Activated CD4-positive, alpha-beta T cell treated with anti-CD3 and anti-CD28 coated beads for 48 hours (primary cell): ENCODE measurements around the gene MACROD2.
"Not testable (repeated sequence)": the region's sequence is repeated elsewhere in the genome, so short reads cannot be mapped to it uniquely, and the experiment has no call there.

ENCODE experiments used
- DNase-seq: peaks from one replicate; pipeline ENCODE4 v3.0.0-alpha.2; 2020

The MACROD2 gene

DNA sequence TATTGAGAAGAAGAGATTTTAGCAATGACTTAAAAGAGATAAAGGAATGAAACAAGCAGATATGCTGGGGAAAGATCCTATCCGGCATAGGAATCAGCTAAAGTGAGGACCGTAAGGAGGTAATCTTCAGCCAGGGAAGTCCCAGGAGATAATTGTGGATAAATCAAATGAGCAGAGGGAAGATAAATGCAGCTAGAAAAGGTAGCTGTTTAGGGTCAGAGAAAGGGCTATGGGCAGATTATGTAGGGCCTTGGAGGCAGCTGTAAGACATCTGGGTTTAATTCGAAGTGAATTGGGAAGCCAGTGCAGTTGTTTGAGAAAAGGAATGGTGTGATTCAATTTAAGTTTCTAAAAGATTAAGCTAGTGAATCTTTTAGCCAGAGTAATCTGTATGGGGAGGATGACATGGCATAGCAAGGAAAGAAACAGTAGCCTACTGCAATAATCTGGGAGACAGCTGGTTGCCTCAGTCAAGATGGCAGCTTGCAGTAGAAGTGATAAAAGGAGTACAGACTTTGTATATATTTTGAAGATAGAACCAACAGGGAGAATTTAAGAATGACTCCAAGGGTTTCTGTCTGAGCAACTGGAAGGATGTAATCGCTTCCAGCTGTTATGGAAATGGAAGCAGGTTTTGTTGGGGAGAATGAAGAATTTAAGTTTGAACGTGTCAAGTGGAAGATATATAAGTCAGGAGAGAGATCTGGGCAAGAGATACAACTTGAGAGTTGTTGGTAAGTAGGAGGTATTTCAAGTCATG is 894.4 kb downstream of the MACROD2 start:
- no peak for DNase-seq

DNA sequence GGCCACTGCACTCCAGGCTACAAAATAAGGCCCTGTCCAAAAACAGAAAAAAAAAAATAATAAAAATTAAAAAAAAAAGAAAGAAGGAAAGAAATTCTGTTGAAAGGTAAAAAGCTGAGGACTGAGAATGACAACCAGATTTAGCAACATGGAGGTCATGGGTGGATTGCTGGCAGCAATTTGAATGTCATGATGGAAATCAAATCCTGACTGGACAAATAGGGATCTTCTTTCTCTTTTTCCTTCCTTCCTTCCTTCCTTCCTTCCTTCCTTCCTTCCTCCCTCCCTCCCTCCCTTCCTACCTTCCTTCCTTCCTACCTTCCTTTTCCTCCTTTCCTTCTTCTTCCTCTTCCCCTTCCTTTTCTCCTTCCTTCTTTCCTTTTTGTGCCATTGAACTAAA is 895.4 kb downstream of the MACROD2 start:
- DNase-seq, result no peak

DNA sequence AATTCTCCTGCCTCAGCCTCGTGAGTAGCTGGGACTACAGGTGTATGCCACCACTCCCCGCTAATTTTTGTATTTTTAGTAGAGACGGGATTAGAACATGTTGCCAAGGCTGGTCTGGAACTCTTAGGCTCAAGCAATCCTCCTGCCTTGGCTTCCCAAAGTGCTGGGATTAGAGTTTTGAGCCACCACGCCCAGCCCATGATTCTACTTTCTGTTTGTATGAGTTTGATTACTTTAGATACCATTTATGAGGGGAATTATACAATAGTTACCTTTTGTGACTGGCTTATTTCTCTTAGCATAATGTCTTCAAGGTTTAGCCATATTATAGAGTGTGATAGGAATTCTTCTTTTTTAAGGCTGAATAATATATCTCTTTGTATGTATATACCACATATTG is 897.5 kb downstream of the MACROD2 start:
- no peak for DNase-seq

DNA sequence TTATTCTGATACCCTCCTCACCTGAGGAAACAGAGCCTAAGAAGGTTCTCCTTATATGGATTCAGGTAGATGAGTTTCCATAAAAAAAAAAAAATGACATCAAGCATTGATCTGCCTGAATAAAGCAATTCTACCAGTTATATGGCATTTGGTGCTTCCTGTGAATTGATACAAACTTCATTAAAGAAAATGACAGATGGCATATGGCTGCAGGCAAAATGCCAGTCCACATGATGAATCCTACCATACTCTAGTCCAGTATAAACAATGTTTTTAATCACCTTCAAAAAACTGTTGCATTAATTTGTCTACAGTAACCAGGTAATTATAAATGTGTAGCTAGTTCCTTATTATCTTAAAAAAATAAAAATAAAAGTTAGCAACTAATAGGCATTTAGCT is 901.3 kb downstream of the MACROD2 start:
- DNase-seq, result no peak

DNA sequence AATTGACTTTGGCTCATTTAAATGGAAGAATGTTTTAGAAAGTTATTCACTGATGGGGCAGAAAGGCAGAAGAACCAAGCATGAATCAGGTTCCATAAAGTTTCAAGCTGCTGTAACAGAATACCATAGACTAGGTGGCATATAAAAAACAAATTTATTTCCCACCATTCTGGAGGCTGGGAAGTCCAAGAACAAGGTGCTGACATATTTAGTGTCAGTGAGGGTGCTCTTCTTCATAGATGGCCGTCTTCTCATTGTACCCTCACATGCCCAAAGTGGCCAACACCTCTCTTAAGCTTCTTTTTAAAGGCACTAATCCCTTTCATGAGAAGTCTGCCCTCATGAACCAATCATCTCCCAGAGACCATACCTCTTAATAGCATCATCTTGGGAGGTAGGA is 902.3 kb downstream of the MACROD2 start:
- DNase-seq, result no peak

DNA sequence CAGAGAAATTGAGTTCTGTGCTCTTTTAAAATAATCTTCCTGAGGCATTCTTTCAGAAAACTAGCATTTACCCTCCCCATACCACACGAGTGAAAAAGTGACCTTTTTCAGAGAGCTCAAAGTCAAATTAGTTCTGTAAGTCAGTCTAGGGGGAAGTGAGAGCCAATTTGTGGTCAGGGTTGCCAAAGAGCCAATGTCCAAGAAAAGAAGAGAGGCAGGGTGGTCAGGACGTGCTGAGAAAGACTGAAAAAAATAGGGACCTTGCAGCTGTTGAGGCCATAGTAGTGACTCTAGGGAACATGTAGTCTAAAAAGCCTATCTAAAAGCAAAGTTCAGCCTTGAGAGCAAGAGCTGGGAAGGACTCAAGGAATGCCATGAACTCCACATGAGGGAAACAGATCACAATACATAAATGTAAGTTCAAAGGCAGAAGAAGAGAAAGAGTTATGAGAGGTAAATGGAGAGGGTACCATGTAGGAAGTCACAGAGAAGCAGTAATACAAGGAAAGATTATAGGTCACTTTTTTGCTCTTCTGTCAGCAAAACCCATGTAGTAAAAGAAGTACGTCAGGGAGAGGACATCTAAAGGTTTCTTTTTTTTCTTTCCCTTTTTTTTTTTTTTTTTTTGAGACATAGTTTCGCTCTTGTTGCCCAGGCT is 907.2 kb downstream of the MACROD2 start:
- no peak for DNase-seq

DNA sequence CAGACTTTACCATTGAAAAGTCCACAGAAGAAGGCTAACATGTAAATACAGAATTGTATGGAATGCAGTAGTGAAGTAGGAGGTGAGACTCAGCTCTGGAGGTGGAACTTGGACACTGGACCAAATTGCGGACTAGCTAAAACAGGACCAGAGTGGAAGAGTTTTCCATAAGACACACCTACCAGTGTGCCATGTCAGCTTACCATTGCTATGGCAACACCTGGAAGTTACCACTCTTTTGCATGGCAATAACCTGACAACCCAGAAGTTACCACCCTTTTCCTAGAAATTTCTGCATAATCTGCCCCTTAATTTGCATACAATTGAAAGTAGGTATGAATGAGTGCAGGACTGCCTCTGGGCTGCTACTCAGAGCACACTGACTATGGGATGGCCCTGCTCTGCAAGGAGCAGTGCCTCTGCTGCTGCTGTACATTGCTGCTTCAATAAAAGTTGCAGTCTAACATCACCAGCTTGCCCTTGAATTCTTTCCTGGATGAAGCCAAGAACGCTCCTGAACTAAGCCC is 911.7 kb downstream of the MACROD2 start:
- DNase-seq, result no peak

DNA sequence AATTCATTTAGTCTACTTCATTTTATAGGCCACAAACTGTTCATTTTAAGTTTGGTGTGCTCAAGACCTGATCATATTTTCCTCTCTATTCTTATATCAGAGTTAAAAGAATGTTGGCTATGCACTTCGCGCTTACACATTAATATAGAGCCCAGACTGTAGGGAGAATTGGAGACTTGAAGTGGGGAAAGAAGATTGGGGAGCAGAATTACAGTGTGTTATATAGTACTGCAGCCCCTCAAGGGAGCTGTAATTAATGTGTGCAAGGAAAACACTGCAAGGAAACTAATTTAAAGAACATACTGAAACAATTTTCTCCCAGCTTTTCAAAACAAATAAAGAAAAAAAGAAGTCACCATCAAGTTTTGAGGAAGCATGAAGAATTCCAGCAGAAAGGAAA is 914.8 kb downstream of the MACROD2 start:
- no peak for DNase-seq

DNA sequence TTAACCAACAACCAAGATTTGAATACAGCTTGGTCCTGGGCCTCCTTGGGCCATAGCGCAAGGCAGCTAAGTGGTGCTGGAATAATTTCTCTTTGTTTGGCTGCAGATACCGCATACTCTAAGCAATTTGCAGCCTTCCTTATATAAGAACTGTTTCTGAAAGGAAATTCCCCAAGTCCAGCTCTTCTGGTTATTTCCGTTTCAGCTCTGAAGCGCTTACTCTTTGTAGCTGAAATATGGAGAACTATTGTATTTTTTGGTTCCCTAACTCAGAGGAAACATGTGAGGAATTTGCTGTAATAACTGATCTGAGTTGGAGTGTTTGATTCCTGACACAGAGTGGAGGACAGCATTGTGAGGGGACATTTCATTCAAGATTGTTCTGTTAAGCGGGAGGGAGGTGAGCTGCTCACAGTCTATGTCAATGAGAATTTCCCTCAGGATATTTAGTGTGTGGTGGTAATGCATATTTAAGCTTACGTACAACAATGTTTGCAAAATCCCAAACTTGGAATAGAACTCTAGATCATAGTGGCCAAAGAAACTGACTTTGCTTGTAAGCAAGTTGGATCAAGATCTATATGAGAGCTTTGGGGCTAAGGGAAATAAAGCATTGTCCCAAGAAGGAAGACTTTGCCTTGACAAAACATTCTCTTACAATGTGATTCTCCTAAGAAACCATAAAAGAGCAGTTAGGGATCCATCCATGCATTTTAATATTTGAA is 918.7 kb downstream of the MACROD2 start:
- no peak for DNase-seq

DNA sequence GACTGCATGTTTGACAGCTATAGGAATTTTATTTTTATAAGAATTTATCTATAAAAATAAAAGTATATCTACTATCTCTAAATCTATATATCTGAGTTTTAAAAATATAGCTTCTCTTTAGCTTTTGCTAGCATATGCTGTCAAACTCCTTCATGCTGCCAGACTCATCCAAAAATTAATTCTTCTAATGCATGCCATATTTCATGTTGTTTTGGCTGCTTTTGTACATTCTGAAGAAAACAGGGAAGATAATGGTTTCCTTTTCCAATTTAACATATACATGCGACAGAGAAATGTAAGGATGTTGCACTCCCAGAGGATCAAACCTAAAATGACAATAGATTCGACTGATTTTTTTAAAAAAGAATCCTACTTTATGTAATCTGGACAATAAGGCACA is 919.3 kb downstream of the MACROD2 start:
- no peak for DNase-seq

DNA sequence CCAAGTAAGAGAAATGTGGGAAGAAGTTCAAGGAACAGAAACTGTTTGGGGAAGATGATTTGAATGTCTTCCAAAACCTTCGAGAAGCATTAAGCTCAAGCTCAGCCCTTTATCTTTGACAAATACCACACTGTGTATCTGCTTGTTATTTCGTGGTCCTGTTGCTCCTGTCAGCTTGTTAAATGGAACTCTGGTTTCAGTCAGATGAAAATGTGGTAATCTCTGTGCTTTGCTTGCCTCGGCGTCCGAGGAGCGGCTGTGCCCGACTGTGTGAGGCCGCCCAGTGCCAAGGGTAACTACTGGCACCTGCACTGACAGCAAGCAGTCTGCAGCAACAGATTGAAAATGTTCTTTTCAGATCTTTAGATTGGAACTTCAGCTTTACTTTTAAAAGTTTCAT is 920.0 kb downstream of the MACROD2 start:
- no peak for DNase-seq

DNA sequence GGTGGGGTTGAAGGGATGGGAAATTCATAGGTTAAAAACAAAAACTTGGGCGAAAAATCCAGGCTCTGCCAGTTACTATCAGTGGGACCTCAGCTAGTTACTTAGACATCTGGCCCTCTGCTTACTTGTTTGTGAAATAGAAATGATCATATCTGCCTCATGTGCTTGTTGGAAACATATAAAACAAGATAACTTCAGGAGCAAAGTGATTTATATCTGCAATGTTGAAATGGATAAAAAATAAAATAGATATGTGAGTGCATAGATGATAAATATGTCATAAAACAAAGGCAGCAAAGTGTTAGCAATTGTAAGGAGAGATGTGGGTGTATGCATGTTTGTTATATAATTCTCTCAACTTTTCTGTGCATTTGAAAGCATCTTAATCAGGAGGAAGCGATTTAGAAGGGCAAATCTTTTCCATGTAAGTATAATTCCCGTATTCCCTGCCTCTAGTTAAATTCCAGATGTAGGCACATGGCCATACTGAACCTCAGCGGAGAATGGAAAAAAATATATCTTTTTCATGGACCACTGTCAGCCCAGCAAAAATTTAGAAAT is 921.1 kb downstream of the MACROD2 start:
- DNase-seq, result no peak

DNA sequence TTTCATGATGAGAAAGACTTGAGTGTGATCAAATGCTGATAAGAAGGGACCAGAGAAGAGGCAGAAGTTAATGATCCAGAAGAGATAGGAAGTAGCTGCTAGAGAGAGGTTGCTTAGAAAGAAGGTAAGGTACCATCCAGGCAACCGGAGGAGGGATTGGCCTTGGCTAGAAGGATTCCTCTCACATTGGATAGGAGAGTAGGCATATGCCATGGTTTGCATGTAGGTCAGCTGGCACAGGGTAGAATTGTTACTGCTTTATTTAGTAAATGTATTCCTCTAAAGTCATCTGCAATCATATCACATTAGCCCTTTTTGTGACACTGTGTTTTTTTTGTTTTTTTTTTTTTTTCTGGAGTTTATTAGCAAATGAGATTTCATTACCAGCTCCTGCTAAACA is 923.0 kb downstream of the MACROD2 start:
- DNase-seq, result no peak

DNA sequence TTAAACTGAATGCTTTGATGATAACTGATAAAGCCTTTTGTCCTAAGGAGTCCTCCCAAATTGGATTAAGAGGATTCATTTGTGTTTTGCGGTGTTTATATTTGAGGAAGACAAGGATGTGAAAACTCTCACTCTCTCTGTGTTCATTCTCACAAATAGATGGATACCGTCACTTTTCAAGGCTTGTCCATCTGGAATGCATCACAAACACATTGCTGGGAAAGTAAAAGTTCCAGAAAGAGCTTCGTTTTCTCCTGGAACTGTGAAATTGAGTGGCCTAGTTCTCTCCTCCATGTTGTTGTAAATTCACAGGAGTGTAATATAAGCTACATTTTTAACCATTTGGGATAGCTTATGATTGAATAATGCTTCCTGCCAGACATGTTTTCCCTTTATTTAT is 923.7 kb downstream of the MACROD2 start:
- DNase-seq, result no peak

DNA sequence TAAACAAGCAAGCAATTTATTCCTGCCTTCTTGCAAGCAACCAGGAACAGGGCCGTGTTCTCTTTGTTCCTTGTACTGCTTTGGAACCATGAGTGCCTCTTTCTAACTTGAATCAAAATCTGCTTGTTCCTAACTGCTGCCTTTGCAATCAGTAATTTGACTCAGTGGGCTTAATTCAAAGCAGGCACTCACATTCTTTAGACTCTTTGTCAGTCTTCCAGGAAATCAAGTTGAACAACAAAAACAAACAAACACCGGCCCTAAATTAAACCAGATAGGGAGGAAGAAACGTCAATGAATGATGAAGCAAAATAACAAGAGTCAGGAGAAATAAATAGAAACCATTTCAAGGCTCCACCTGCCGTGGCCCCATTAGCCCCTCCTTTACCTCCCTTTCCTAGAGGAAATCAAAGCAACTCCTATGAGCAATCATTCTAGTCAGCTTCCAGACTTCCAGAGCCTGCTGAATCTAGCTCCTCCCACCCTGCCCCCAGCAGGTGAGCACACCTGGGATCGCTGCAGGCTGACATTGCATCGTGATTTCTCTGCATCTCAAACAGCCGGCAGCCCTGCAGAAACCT is 924.3 kb downstream of the MACROD2 start:
- no peak for DNase-seq

DNA sequence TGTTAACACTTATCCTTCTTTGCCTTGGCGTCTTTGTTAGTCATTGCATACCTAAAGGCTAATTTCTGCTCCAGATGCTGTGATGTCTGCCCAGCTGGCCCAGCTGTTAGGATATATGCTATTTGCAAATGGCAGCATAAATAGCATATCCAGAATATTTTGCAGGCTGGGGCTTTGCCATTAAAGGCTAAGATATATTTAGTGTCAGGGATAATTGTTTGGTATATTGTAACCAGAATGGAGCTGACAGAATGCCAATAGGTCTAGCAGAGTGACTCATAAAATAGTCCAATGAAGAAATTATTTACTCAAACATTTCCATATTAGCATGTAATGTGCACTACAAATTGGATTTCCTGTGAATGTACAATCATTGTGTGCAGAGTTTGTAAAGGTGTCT is 926.2 kb downstream of the MACROD2 start:
- no peak for DNase-seq

DNA sequence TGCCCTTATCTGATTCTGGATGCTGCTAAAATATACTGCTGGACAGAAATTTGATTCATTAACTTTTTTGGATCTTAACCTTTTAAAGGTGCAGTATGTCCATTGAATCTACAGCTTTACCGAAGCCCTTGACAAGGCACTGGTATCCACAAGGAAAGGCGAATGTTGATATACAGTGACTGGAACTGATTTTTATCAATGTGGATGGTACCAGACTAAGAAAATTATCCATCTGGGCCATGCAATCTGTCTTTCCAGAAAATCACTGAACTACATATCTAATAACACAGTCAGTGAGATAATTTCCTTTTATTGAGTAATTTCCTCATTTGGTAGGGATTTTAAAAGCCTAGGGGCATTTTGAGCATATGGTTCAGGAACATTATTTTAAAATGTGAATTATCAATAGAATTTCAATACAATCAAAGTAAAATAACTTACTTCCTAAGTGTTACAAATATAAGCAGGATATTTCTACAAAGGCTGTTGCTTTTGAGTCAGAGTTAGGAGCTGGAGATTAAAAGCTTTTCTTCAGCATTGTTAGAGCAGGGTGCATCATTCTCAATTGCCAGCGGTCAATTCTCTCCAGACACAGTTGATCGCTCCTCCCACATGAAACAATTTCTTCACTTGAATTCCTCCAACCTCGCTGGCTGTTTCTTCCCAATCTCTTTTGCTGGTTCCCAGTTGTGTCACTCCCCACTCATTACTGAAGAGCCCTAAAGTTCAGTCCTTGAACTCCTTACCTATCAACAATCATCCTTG is 927.4 kb downstream of the MACROD2 start:
- DNase-seq, result no peak

DNA sequence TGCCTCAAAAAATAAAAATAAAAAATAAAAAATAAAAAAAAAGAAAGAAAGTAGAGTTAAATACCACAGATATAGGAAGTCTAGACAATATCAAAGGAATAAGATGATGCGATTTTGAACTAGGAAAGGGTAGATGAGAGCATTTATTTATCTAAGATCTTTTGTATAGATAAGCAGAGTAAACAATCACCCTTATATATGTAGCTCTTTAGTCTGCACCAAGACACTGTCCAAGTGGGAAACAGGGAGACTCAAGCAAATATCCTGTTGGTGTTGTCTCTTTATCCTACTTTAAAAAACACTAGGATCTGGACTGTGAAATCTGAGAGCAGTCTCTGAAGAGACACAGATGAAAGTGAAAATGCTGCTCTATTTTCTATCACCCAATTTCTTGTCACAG is 929.1 kb downstream of the MACROD2 start:
- no peak for DNase-seq

DNA sequence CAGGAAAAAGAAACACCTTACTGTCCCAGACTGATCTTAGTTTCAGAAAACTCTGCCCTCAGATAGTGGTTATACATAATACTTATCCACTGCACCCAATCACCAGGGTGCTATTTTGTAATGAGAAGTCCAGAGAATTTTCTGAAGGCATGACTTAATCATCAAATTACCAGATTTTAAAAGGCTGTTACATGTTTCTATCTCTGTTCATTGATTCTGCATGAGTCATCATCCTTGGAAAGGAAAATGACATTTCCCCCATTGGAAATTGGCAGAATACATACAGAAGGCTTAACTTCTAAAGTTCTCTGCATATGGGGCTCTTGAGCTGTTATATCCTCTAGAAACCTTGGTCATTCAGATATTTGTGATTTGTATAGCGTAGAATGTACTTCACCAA is 930.0 kb downstream of the MACROD2 start:
- DNase-seq, result no peak

DNA sequence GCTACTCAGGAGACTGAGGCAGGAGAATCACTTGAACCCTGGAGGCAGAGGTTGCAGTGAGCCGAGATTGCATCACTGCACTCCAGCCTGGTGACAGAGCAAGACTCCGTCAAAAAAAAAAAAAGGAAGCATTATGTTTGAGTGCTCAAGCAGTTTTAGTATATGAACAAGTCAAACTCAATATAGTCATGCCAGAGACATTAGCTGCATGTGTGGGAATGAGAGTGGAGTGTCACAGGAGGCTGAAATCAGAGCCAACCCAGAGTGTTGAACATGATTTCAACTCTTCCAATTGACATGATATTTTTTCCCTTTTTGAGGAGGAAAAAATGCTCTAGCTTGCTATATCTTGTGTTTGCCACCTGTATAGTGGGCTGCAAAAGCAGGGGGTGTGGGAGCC is 931.1 kb downstream of the MACROD2 start:
- not testable (repeated sequence) for DNase-seq

DNA sequence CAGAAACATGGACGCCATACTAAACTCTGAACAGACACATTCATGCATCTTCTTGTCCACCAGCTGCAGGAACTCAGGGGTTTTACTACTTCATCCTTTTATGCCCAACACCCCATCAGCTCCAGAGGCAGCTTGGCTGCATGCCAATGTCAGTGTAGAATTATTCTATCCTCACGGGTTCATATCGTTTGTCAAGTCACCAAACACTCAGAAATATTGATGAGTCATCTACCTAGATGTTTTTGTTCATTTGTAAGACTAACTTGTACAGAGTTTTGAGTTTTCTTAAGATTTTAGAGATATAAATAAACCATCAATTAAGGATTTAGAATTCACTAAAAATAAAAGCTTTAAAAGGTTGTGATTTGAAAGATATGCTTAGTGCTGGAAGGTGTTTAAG is 932.8 kb downstream of the MACROD2 start:
- DNase-seq, result no peak

DNA sequence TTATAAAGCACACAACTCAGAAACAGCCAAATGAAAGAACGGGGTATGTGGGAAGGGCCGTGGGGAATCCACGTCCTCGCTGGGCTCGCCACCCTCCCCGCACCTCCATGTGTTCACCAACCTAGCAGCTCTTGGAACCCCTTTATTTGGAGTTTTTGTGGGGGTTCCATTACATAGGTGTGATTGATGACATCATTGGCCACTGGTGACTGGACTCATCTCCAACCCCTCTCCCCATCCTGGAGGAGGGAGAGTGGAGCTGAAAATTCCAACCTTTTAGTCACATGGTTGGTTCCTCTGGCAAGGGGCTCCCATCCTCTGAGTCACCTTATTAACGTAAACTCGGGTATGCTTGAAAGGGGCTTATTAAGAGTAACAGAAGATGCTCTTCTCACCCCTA is 934.1 kb downstream of the MACROD2 start:
- DNase-seq, result no peak
